GM12878 (cell line): ENCODE measurements around the gene ADORA2B. TPM values are rescaled to one million over a fixed set of nuclear protein-coding genes. Genes with fewer than 3 reads are reported as not detected.

Experiments used
- ATAC-seq: fragments of 200-7000 bp; cut with Tn5 transposase; 3 replicates; pipeline ENCODE4 v1.9.1; 2020; ENCODE audit warnings: mild to moderate bottlenecking, moderate library complexity
- BruUV-seq: library from RNA; stranded (reverse); fragments of 400-500 nt; replicated peaks from 2 replicates; lab custom pipeline; 2021; lab: Mats Ljungman, UMichigan
- CTCF ChIA-PET: fragments of 300-600 bp; sonication (Branson Sonifier 250); formaldehyde crosslinking; extraction: SDS; loops from one replicate; lab custom pipeline; 2021; ENCODE audit warnings: inconsistent platforms; lab: Yijun Ruan, JAX
- POLR2A ChIA-PET: fragments of 350-600 bp; formaldehyde crosslinking; extraction: SDS; loops from one replicate; lab custom pipeline; 2021; ENCODE audit warnings: inconsistent platforms; lab: Charles Lee
- RAD21 ChIA-PET: fragments of 300-600 bp; sonication (Branson Sonifier 250); formaldehyde crosslinking; loops from one replicate; lab custom pipeline; 2023; ENCODE audit warnings: antibody characterized with exemption; ENCODE audit not compliant: unreplicated experiment; lab: Charles Lee
- SMC1A ChIA-PET: fragments of 300-600 bp; sonication (Branson Sonifier 250); formaldehyde crosslinking; loops from one replicate; lab custom pipeline; 2023; ENCODE audit not compliant: unreplicated experiment, uncharacterized antibody; lab: Charles Lee
- DNase-seq: peaks from one replicate; pipeline ENCODE4 v3.0.0-alpha.2; 2011; ENCODE audit warnings: low read depth, low spot score
- FAIRE-seq: peaks from 3 replicates; lab custom pipeline; 2011; peaks lifted over from hg19 to GRCh38; lab: Jason Lieb, UNC
- H2AFZ ChIP-seq: 2 replicates; pipeline ENCODE4 v1.6.0; 2011; ENCODE audit warnings: low read depth, low read length, control low read depth; ENCODE audit not compliant: control insufficient read depth
- H3K27ac ChIP-seq: 2 replicates; pipeline ENCODE4 v1.5.1; 2011; ENCODE audit warnings: control low read depth; ENCODE audit not compliant: control insufficient read depth, insufficient read depth
- H3K27me3 ChIP-seq, 2 experiments: replicated peaks in 1 of 2; 2 replicates each; pipeline versions ENCODE4 v1.6.0 to v1.6.1; 2011; ENCODE audit warnings: low read length in 1 of 2; ENCODE audit not compliant: control insufficient read depth in 2 of 2, insufficient read depth in 2 of 2
- H3K36me3 ChIP-seq, 2 experiments: 2 replicates each; pipeline ENCODE4 v1.5.1; 2011; ENCODE audit warnings: low read length in 1 of 2; ENCODE audit not compliant: control insufficient read depth in 2 of 2, insufficient read depth in 2 of 2
- H3K4me1 ChIP-seq: 2 replicates; pipeline ENCODE4 v1.6.1; 2011; ENCODE audit warnings: mild to moderate bottlenecking, low read length, moderate library complexity, mixed read lengths; ENCODE audit not compliant: control insufficient read depth, insufficient read depth
- H3K4me2 ChIP-seq: 2 replicates; pipeline ENCODE4 v1.6.0; 2011; ENCODE audit warnings: control low read depth; ENCODE audit not compliant: control insufficient read depth, insufficient read depth
- H3K4me3 ChIP-seq: fragments of 200-600 bp; sonication (generic); 2 replicates; pipeline ENCODE4 v1.5.1; 2016
- H3K79me2 ChIP-seq: 2 replicates; pipeline ENCODE4 v1.6.0; 2011; ENCODE audit warnings: low read length; ENCODE audit not compliant: control insufficient read depth, insufficient read depth
- H3K9ac ChIP-seq: 2 replicates; pipeline ENCODE4 v1.8.0; 2011; ENCODE audit warnings: low read length, control low read depth, mixed read lengths; ENCODE audit not compliant: control insufficient read depth, insufficient read depth
- H3K9me3 ChIP-seq: replicated peaks from 3 replicates; pipeline ENCODE4 v1.5.1; 2011; ENCODE audit warnings: mild to moderate bottlenecking, low read length; ENCODE audit not compliant: control insufficient read depth, insufficient read depth
- H4K20me1 ChIP-seq: 2 replicates; pipeline ENCODE4 v1.6.0; 2011; ENCODE audit not compliant: control insufficient read depth, insufficient read depth
- BRCA1 ChIP-seq: IDR thresholded peaks from 2 replicates; pipeline ENCODE4 v1.6.1; 2011; ENCODE audit warnings: low read depth, low read length, improper control_type of control experiment
- CBFB ChIP-seq: IDR thresholded peaks from 2 replicates; pipeline ENCODE4 v1.6.1; 2016; ENCODE audit warnings: antibody characterized with exemption, low read depth
- E2F4 ChIP-seq: IDR thresholded peaks from 2 replicates; pipeline ENCODE4 v1.6.1; 2012; ENCODE audit warnings: low read depth, low read length, improper control_type of control experiment
- E4F1 ChIP-seq: fragments of 450-650 bp; IDR thresholded peaks from 2 replicates; pipeline ENCODE4 v1.6.1; 2018; ENCODE audit warnings: borderline replicate concordance, mild to moderate bottlenecking; ENCODE audit not compliant: partially characterized antibody
- FOS ChIP-seq: IDR thresholded peaks from 3 replicates; pipeline ENCODE4 v1.6.1; 2011; ENCODE audit warnings: borderline replicate concordance; ENCODE audit not compliant: insufficient read length; ENCODE audit errors: extremely low read depth
- GABPA ChIP-seq: IDR thresholded peaks from 2 replicates; pipeline ENCODE4 v1.6.1; 2014; ENCODE audit warnings: antibody characterized with exemption, low read depth, mild to moderate bottlenecking, inconsistent platforms
- HCFC1 ChIP-seq: fragments of 150-350 bp; IDR thresholded peaks from 2 replicates; pipeline ENCODE4 v1.6.1; 2014; ENCODE audit warnings: low read length
- IRF4 ChIP-seq: IDR thresholded peaks from 2 replicates; pipeline ENCODE4 v1.6.1; 2011; ENCODE audit warnings: low read depth, low read length
- LARP7 ChIP-seq: fragments of 450-650 bp; IDR thresholded peaks from 2 replicates; pipeline ENCODE4 v1.6.1; 2017; ENCODE audit warnings: mild to moderate bottlenecking
- MTA3 ChIP-seq: IDR thresholded peaks from 2 replicates; pipeline ENCODE4 v1.6.1; 2012; ENCODE audit warnings: low read length, inconsistent platforms, borderline replicate concordance
- PML ChIP-seq: IDR thresholded peaks from 2 replicates; pipeline ENCODE4 v1.6.1; 2012; ENCODE audit warnings: low read length, inconsistent platforms
- RELA ChIP-seq: fragments of 450-650 bp; IDR thresholded peaks from 2 replicates; pipeline ENCODE4 v1.8.0; 2014; ENCODE audit warnings: borderline replicate concordance; ENCODE audit not compliant: partially characterized antibody
- SUZ12 ChIP-seq: fragments of 200-600 bp; sonication (generic); IDR thresholded peaks from one replicate; pipeline ENCODE4 v1.6.1; 2018; ENCODE audit warnings: antibody characterized with exemption, mild to moderate bottlenecking; ENCODE audit not compliant: unreplicated experiment
- ZNF622 ChIP-seq: fragments of 450-650 bp; IDR thresholded peaks from 2 replicates; pipeline ENCODE4 v1.6.1; 2017; ENCODE audit warnings: mild to moderate bottlenecking, inconsistent platforms
- WGBS: methylation state at CpG from one replicate; pipeline ENCODE4 v1.1.6; 2016; ENCODE audit warnings: low lambda C conversion rate; ENCODE audit not compliant: insufficient replicate concordance, insufficient coverage; ENCODE audit errors: missing lambda C conversion rate; 5-methylcytosine and 5-hydroxymethylcytosine counted together
- in situ Hi-C: fragments of 300-500 bp; cut with MboI; formaldehyde crosslinking; loops from 9 replicates; pipeline ENCODE4 v1.14.3; 2018; ENCODE audit warnings: mixed read lengths
- intact Hi-C: fragments of 100-400 bp; cut with micrococcal nuclease; formaldehyde crosslinking; loops from one replicate; pipeline ENCODE4 v1.14.2; 2022; ENCODE audit not compliant: unreplicated experiment
- polyA plus RNA-seq, 11 experiments: library from polyadenylated mRNA; depleted of rRNA in 4 of 11; unstranded in 6 of 11; stranded (reverse) in 5 of 11; fragments of >200 nt; fragmentation: Nextera tagmentation in 4 of 11; fragmentation: Illumina TruSeq in 1 of 11; extraction: Ambion mirVana in 4 of 11; extraction: Trizol in 1 of 11; gene quantifications; 1 replicate in 1 of 11; 2 replicates in 10 of 11; pipeline versions ENCODE4 v1.2.1 to v1.2.3, GENCODE V29; 2011 to 2016; ENCODE audit warnings: inconsistent platforms in 2 of 11, missing spikeins in 2 of 11, low read depth in 1 of 11
- total RNA-seq, 4 experiments: library from RNA; depleted of rRNA in 3 of 4; stranded (reverse); fragments of >200 nt in 3 of 4; fragmentation: Illumina TruSeq in 1 of 4; extraction: Trizol in 1 of 4; gene quantifications; 2 replicates each; pipeline versions ENCODE4 v1.2.1 to v1.2.3, GENCODE V29; 2013 to 2021

Gene ADORA2B
- total and polyA plus RNA-seq, 10 of the 15 experiments (the other 5 are each of a cell fraction or from before 2014, with no cell fraction given) = 0.05 to 0.42 (median 0.17) TPM

DNA sequence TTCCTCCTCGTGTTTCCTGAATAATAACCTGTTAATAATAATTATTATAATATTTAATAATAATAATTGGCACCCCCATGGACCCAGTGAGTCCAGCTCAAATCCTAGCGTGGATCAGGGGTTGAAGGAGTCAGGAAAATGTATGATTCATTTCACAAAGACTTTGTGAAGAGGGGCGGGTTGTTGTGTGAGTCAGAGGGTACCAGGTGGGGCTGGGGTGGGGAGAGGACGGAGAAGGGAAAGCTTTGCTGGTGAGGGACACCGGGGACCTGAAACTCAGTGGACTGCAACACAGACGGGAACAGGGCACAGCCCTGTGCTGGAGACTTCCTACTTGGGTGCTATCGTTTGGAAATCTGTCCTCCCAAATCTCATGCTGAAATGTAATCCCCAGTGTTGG is 3.1 kb upstream of the ADORA2B start:
- in situ Hi-C loops (no loop called here), intact Hi-C loops (no loop called here)
- DNase-seq (no peak), ATAC-seq (no peak), FAIRE-seq (no peak)
- peaks cover 7 to 17% of the 10 kb centered on the region in 2 experiments for H3K27me3 ChIP-seq
- no peak overlapping the region for H3K9ac ChIP-seq
- H2AFZ ChIP-seq = no peak overlapping the region
- H3K27ac ChIP-seq = no peak overlapping the region
- CTCF ChIA-PET = interaction anchor here (1.1 kb wide), 1 partner anchor 17 kb away, joined by 3 read pairs; no protein-coding TSS in a partner anchor
- BruUV-seq = no TSS peak
- POLR2A ChIA-PET = no interaction called here
- H4K20me1 ChIP-seq = no peaks in the 10 kb centered on the region
- H3K79me2 ChIP-seq = no peaks in the 10 kb centered on the region
- RAD21 ChIA-PET = no interaction called here
- no peaks in the 10 kb centered on the region for H3K36me3 ChIP-seq
- no peaks in the 10 kb centered on the region for H3K4me1 ChIP-seq
- TF ChIP-seq E2F4 (no peak), ZNF622 (no peak), SUZ12 (no peak), GABPA (no peak), PML (no peak), FOS (no peak), IRF4 (no peak), MTA3 (no peak), HCFC1 (no peak), LARP7 (no peak), E4F1 (no peak), BRCA1 (no peak), CBFB (no peak), RELA (no peak)
- SMC1A ChIA-PET = no interaction called here
- H3K4me2 ChIP-seq = no peak overlapping the region
- WGBS = 29% methylated on average over 7 of the region's 7 CpGs
- no peak overlapping the region for H3K4me3 ChIP-seq
- peaks cover 2% of the 10 kb centered on the region; the same call in 2 of the 3 replicates for H3K9me3 ChIP-seq
